Neural progenitor cell (in vitro differentiated cells): ENCODE data around the gene ATP2A3. TPM values are rescaled to one million over a fixed set of nuclear protein-coding genes. Genes with fewer than 3 reads are reported as not detected.

Source experiments
- DNase-seq: peaks from one replicate; pipeline ENCODE4 v3.0.0-alpha.2; 2016; ENCODE audit warnings: low spot score
- H2AFZ ChIP-seq: fragments of 200-600 bp; sonication (generic); replicated peaks from 2 replicates; pipeline ENCODE4 v1.6.1; 2016; ENCODE audit warnings: antibody characterized with exemption
- H3F3A ChIP-seq: fragments of 200-600 bp; sonication (generic); 2 replicates; pipeline ENCODE4 v1.6.1; 2016; ENCODE audit warnings: antibody characterized with exemption, low read depth
- H3K27ac ChIP-seq: fragments of 200-600 bp; sonication (generic); 2 replicates; pipeline ENCODE4 v1.5.1; 2016; ENCODE audit warnings: mild to moderate bottlenecking
- H3K27me3 ChIP-seq: fragments of 200-600 bp; sonication (generic); 2 replicates; pipeline ENCODE4 v1.6.1; 2016; ENCODE audit warnings: mild to moderate bottlenecking, moderate library complexity
- H3K36me3 ChIP-seq: fragments of 200-600 bp; sonication (generic); 2 replicates; pipeline ENCODE4 v1.5.1; 2016
- H3K4me1 ChIP-seq: fragments of 200-600 bp; sonication (generic); 2 replicates; pipeline ENCODE4 v1.6.1; 2016; ENCODE audit warnings: mixed run types
- H3K4me2 ChIP-seq: fragments of 200-600 bp; sonication (generic); 2 replicates; pipeline ENCODE4 v1.6.1; 2016
- H3K4me3 ChIP-seq: fragments of 200-600 bp; sonication (generic); 2 replicates; pipeline ENCODE4 v1.5.1; 2016
- H3K79me2 ChIP-seq: fragments of 200-600 bp; sonication (generic); 2 replicates; pipeline ENCODE4 v1.6.1; 2016; ENCODE audit warnings: low read depth
- H3K9ac ChIP-seq: fragments of 200-600 bp; sonication (generic); 2 replicates; pipeline ENCODE4 v1.6.1; 2016
- H3K9me3 ChIP-seq: fragments of 200-600 bp; sonication (generic); 2 replicates; pipeline ENCODE4 v1.5.1; 2016; ENCODE audit warnings: low read depth
- H4K20me1 ChIP-seq: fragments of 200-600 bp; sonication (generic); 2 replicates; pipeline ENCODE4 v1.6.1; 2016; ENCODE audit warnings: low read depth
- H3K27ac Mint-ChIP-seq: 3 replicates; pipeline ENCODE4 v1.8.0; 2021; ENCODE audit warnings: mixed read lengths
- H3K27me3 Mint-ChIP-seq: 2 replicates; pipeline ENCODE4 v1.8.0; 2022; ENCODE audit warnings: low read depth, mild to moderate bottlenecking, inconsistent platforms, moderate library complexity, mixed read lengths; ENCODE audit not compliant: insufficient read depth
- H3K36me3 Mint-ChIP-seq: 3 replicates; pipeline ENCODE4 v1.8.0; 2021; ENCODE audit warnings: mixed read lengths
- H3K4me1 Mint-ChIP-seq: 3 replicates; pipeline ENCODE4 v1.8.0; 2021; ENCODE audit warnings: mixed read lengths
- H3K4me3 Mint-ChIP-seq: 3 replicates; pipeline ENCODE4 v1.8.0; 2021; ENCODE audit warnings: mild to moderate bottlenecking, moderate library complexity, mixed read lengths
- H3K9me3 Mint-ChIP-seq: 3 replicates; pipeline ENCODE4 v1.8.0; 2020; ENCODE audit warnings: mixed read lengths
- CTCF ChIP-seq: fragments of 200-600 bp; sonication (generic); IDR thresholded peaks from 2 replicates; pipeline ENCODE4 v1.5.1; 2017; ENCODE audit warnings: antibody characterized with exemption, mild to moderate bottlenecking
- EZH2 ChIP-seq: fragments of 200-600 bp; sonication (generic); IDR thresholded peaks from 2 replicates; pipeline ENCODE4 v1.6.1; 2017; ENCODE audit warnings: antibody characterized with exemption, mild to moderate bottlenecking, moderate library complexity
- EZH2phosphoT487 ChIP-seq: fragments of 200-600 bp; sonication (generic); IDR thresholded peaks from 2 replicates; pipeline ENCODE4 v1.6.1; 2017; ENCODE audit warnings: antibody characterized with exemption
- total RNA-seq: library from RNA; depleted of rRNA; stranded (reverse); fragments of >200 nt; gene quantifications from 2 replicates; pipeline ENCODE4 v1.2.3, GENCODE V29; 2015; ENCODE audit warnings: low replicate concordance

Gene ATP2A3
- total RNA-seq, 1 donor from 2014 or later = 0.65 TPM

GRCh38 chr17:3885970-3886369, 78.3 kb downstream of the ATP2A3 start:
- Mint-ChIP-seq H3K9me3 (no peaks in the 10 kb centered on the region), H3K27ac (peak overlapping the region; percentile 40), H3K4me1 (peaks cover 23% of the 10 kb centered on the region), H3K27me3 (peaks cover 7% of the 10 kb centered on the region), H3K4me3 (no peak overlapping the region), H3K36me3 (peaks cover 2% of the 10 kb centered on the region)
- Histone ChIP-seq H3K27me3 (no peaks in the 10 kb centered on the region), H3K4me1 (peaks cover 7% of the 10 kb centered on the region), H3F3A (no peaks in the 10 kb centered on the region), H3K9me3 (no peaks in the 10 kb centered on the region), H3K4me2 (no peak overlapping the region), H3K36me3 (no peaks in the 10 kb centered on the region), H3K9ac (no peak overlapping the region), H4K20me1 (peaks cover 6% of the 10 kb centered on the region), H2AFZ (no peak overlapping the region), H3K27ac (no peak overlapping the region), H3K4me3 (no peak overlapping the region), H3K79me2 (no peaks in the 10 kb centered on the region)
- DNase-seq = no peak
- no peak for TF ChIP-seq EZH2phosphoT487
- TF ChIP-seq CTCF = no peak
- no peak for TF ChIP-seq EZH2

GRCh38 chr17:3885271-3885670, 79.0 kb downstream of the ATP2A3 start:
- Histone ChIP-seq H3K27ac (no peak overlapping the region), H3K4me1 (peaks cover 7% of the 10 kb centered on the region), H3K36me3 (no peaks in the 10 kb centered on the region), H3K4me2 (no peak overlapping the region), H3K9me3 (no peaks in the 10 kb centered on the region), H3K27me3 (no peaks in the 10 kb centered on the region), H4K20me1 (no peaks in the 10 kb centered on the region), H3K9ac (no peak overlapping the region), H3K4me3 (no peak overlapping the region), H3K79me2 (no peaks in the 10 kb centered on the region), H3F3A (no peaks in the 10 kb centered on the region), H2AFZ (no peak overlapping the region)
- no peak overlapping the region for H3K27ac Mint-ChIP-seq
- H3K36me3 Mint-ChIP-seq = peaks cover 2% of the 10 kb centered on the region
- H3K27me3 Mint-ChIP-seq = peaks cover 5% of the 10 kb centered on the region
- H3K9me3 Mint-ChIP-seq = no peaks in the 10 kb centered on the region
- no peak for DNase-seq
- no peak for TF ChIP-seq CTCF
- TF ChIP-seq EZH2phosphoT487 = no peak
- TF ChIP-seq EZH2 = no peak
- H3K4me3 Mint-ChIP-seq = no peak overlapping the region
- H3K4me1 Mint-ChIP-seq = peaks cover 21% of the 10 kb centered on the region

GRCh38 chr17:3884188-3884587, 80.0 kb downstream of the ATP2A3 start:
- no peak overlapping the region for H3K27ac ChIP-seq
- Mint-ChIP-seq H3K27me3 (peaks cover 4% of the 10 kb centered on the region), H3K27ac (no peak overlapping the region), H3K4me1 (peaks cover 31% of the 10 kb centered on the region), H3K36me3 (peaks cover 2% of the 10 kb centered on the region), H3K4me3 (no peak overlapping the region), H3K9me3 (no peaks in the 10 kb centered on the region)
- no peaks in the 10 kb centered on the region for H3K27me3 ChIP-seq
- H3K9ac ChIP-seq = no peak overlapping the region
- TF ChIP-seq EZH2phosphoT487 = no peak
- peaks cover 6% of the 10 kb centered on the region for H3F3A ChIP-seq
- no peaks in the 10 kb centered on the region for H3K79me2 ChIP-seq
- no peak overlapping the region for H2AFZ ChIP-seq
- H3K4me3 ChIP-seq = no peak overlapping the region
- no peaks in the 10 kb centered on the region for H4K20me1 ChIP-seq
- DNase-seq = no peak
- no peak overlapping the region for H3K4me2 ChIP-seq
- H3K9me3 ChIP-seq = no peaks in the 10 kb centered on the region
- H3K4me1 ChIP-seq = peaks cover 18% of the 10 kb centered on the region
- no peaks in the 10 kb centered on the region for H3K36me3 ChIP-seq

- H3K27me3 ChIP-seq = no peaks in the 10 kb centered on the region
- peaks cover 16% of the 10 kb centered on the region for H3K4me1 ChIP-seq
- H4K20me1 ChIP-seq = peaks cover 4% of the 10 kb centered on the region
- H3K36me3 Mint-ChIP-seq = peaks cover 2% of the 10 kb centered on the region
- H3K79me2 ChIP-seq = no peaks in the 10 kb centered on the region
- H3K27ac ChIP-seq = no peak overlapping the region
- H3K4me1 Mint-ChIP-seq = peaks cover 42% of the 10 kb centered on the region
- no peaks in the 10 kb centered on the region for H3K9me3 ChIP-seq
- no peaks in the 10 kb centered on the region for H3K36me3 ChIP-seq
- H3K9me3 Mint-ChIP-seq = no peaks in the 10 kb centered on the region
- no peak for DNase-seq
- no peak overlapping the region for H3K27ac Mint-ChIP-seq
- H3K4me3 Mint-ChIP-seq = no peak overlapping the region
- H2AFZ ChIP-seq = no peak overlapping the region
- no peak overlapping the region for H3K9ac ChIP-seq
- H3K4me2 ChIP-seq = no peak overlapping the region
- no peak overlapping the region for H3K4me3 ChIP-seq
- TF ChIP-seq CTCF (no peak), EZH2phosphoT487 (no peak), EZH2 (no peak)
- H3F3A ChIP-seq = peaks cover 11% of the 10 kb centered on the region
- peaks cover 5% of the 10 kb centered on the region for H3K27me3 Mint-ChIP-seq
Measured at GRCh38 chr17:3882276-3882675, 82.0 kb downstream of the ATP2A3 start.
